Neural crest cell (in vitro differentiated cells): ENCODE data around the gene GCNT1. TPM values are rescaled to one million over a fixed set of nuclear protein-coding genes. Genes with fewer than 3 reads are reported as not detected.
"Not testable (repeated sequence)": the region's sequence is repeated elsewhere in the genome, so short reads cannot be mapped to it uniquely, and the experiment has no call there.

Source experiments
- DNase-seq: peaks from one replicate; pipeline ENCODE4 v3.0.0; 2021; ENCODE audit warnings: low read depth, mixed read lengths, low spot score
- H3K27ac Mint-ChIP-seq: one replicate; pipeline ENCODE4 v1.8.0; 2021; ENCODE audit warnings: mild to moderate bottlenecking, mixed read lengths; ENCODE audit not compliant: unreplicated experiment
- H3K27me3 Mint-ChIP-seq: 2 replicates; pipeline ENCODE4 v1.8.0; 2021; ENCODE audit warnings: low read depth, mild to moderate bottlenecking, mixed read lengths
- H3K36me3 Mint-ChIP-seq: 2 replicates; pipeline ENCODE4 v1.8.0; 2021; ENCODE audit warnings: low read depth, mild to moderate bottlenecking, mixed read lengths
- H3K4me1 Mint-ChIP-seq: 2 replicates; pipeline ENCODE4 v1.8.0; 2021; ENCODE audit warnings: mixed read lengths
- H3K4me3 Mint-ChIP-seq: one replicate; pipeline ENCODE4 v1.8.0; 2021; ENCODE audit warnings: mild to moderate bottlenecking, mixed read lengths
- H3K9me3 Mint-ChIP-seq: 2 replicates; pipeline ENCODE4 v1.8.0; 2021; ENCODE audit warnings: mixed read lengths
- CTCF ChIP-seq: fragments of 200-600 bp; sonication (generic); conservative IDR thresholded peaks from 2 replicates; pipeline ENCODE4 v1.5.0; 2021; ENCODE audit warnings: antibody characterized with exemption, mild to moderate bottlenecking
- total RNA-seq: library from RNA; stranded (reverse); gene quantifications from 2 replicates; pipeline ENCODE4 v1.2.1, GENCODE V29; 2021

GCNT1 gene
- total RNA-seq, 1 donor from 2014 or later, result 1.6 TPM

- H3K27me3 Mint-ChIP-seq, result peaks cover 4% of the 10 kb centered on the region
- no peak for DNase-seq
- H3K9me3 Mint-ChIP-seq, result no peaks in the 10 kb centered on the region
- H3K36me3 Mint-ChIP-seq, result no peaks in the 10 kb centered on the region
- H3K27ac Mint-ChIP-seq, result no peak overlapping the region
- no peak overlapping the region for H3K4me3 Mint-ChIP-seq
- peaks cover 4% of the 10 kb centered on the region for H3K4me1 Mint-ChIP-seq
- TF ChIP-seq CTCF, result no peak
Observed at GRCh38 chr9:76465442-76466298, 6.7 kb downstream of the GCNT1 start.

- DNase-seq, result no peak
- Mint-ChIP-seq H3K36me3 (no peaks in the 10 kb centered on the region), H3K9me3 (no peaks in the 10 kb centered on the region), H3K27ac (no peak overlapping the region), H3K4me1 (peaks cover 10% of the 10 kb centered on the region), H3K27me3 (no peaks in the 10 kb centered on the region), H3K4me3 (no peak overlapping the region)
- no peak for TF ChIP-seq CTCF
Observed at GRCh38 chr9:76466299-76466605, 7.3 kb downstream of the GCNT1 start.

- Mint-ChIP-seq H3K27ac (no peak overlapping the region), H3K4me1 (peaks cover 41% of the 10 kb centered on the region), H3K4me3 (no peak overlapping the region), H3K9me3 (peaks cover 2% of the 10 kb centered on the region), H3K36me3 (no peaks in the 10 kb centered on the region), H3K27me3 (no peaks in the 10 kb centered on the region)
- no peak for DNase-seq
- TF ChIP-seq CTCF, result no peak
Observed at GRCh38 chr9:76474419-76474818, 15.4 kb downstream of the GCNT1 start.

GRCh38 chr9:76475686-76476085 lies 16.7 kb downstream of the GCNT1 start:
- H3K4me1 Mint-ChIP-seq, result peaks cover 38% of the 10 kb centered on the region
- H3K4me3 Mint-ChIP-seq, result no peak overlapping the region
- no peak for TF ChIP-seq CTCF
- peaks cover 2% of the 10 kb centered on the region for H3K9me3 Mint-ChIP-seq
- no peaks in the 10 kb centered on the region for H3K27me3 Mint-ChIP-seq
- no peak overlapping the region for H3K27ac Mint-ChIP-seq
- no peak for DNase-seq
- no peaks in the 10 kb centered on the region for H3K36me3 Mint-ChIP-seq

DNA sequence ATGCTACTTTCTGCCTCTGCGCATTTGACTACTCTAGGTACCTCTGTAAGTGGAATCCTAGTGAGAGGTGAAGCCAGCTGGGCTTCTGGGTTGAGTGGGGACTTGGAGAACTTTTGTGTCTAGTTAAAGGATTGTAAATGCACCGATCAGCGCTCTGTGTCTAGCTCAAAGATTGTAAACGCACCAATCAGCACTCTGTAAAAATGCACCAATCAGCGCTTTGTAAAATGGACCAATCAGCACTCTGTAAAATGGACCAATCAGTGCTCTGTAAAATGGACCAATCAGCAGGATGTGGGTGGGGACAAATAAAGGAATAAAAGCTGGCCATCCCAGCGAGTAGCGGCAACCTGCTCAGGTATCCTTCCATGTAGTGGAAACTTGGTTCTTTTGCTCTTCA lies 18.8 kb downstream of the GCNT1 start:
- not testable (repeated sequence) for H3K9me3 Mint-ChIP-seq, H3K4me3 Mint-ChIP-seq, H3K27me3 Mint-ChIP-seq, DNase-seq, H3K27ac Mint-ChIP-seq, H3K36me3 Mint-ChIP-seq
- H3K4me1 Mint-ChIP-seq, result peaks cover 18% of the 10 kb centered on the region

DNA sequence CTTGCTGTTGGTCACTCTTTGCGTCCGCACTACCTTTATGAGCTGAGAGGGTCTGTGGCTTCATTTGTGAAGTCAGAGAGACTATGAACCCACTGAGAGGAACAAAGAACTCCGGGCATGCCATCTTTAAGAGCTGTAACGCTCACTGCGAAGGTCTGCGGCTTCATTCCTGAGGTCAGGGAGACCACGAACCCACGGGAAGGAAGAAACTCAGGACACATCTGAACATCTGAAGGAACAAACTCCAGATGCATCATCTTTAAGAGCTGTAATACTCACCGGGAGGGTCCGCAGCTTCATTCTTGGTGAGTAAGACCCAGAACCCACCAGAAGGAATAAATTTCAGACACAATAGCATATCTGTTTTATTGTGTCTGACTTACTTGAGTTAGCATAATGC lies 19.2 kb downstream of the GCNT1 start:
- Mint-ChIP-seq H3K27me3 (no peaks in the 10 kb centered on the region), H3K4me3 (no peak overlapping the region), H3K27ac (no peak overlapping the region), H3K9me3 (peaks cover 2% of the 10 kb centered on the region), H3K36me3 (no peaks in the 10 kb centered on the region), H3K4me1 (peaks cover 14% of the 10 kb centered on the region)
- DNase-seq, result no peak
- TF ChIP-seq CTCF, result no peak

DNA sequence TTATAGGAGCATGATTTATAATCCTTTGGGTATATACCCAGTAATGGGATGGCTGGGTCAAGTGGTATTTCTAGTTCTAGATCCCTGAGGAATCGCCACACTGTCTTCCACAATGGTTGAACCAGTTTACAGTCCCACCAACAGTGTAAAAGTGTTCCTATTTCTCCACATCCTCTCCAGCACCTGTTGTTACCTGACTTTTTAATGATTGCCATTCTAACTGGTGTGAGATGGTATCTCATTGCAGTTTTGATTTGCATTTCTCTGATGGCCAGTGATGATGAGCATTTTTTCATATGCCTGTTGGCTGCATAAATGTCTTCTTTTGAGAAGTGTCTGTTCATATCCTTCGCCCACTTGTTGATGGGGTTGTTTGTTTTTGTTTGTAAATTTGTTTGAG lies 20.4 kb downstream of the GCNT1 start:
- not testable (repeated sequence) for H3K27me3 Mint-ChIP-seq, H3K36me3 Mint-ChIP-seq, H3K9me3 Mint-ChIP-seq, DNase-seq, H3K27ac Mint-ChIP-seq, H3K4me3 Mint-ChIP-seq, H3K4me1 Mint-ChIP-seq
